Left ventricle myocardium inferior (tissue), 1 donor: ENCODE data around the gene PLXNA2. TPM values are rescaled to one million over a fixed set of nuclear protein-coding genes. Genes with fewer than 3 reads are reported as not detected.
A peak's percentile ranks its signal among the peaks of the same experiment; 100 is the strongest.

Experiments
- DNase-seq: peaks from one replicate; pipeline ENCODE4 v3.0.0-alpha.2; 2020
- H3K27ac ChIP-seq: fragments of 200-600 bp; replicated peaks from 2 replicates; pipeline ENCODE4 v1.8.0; 2021
- H3K27me3 ChIP-seq: fragments of 200-600 bp; 2 replicates; pipeline ENCODE4 v1.8.0; 2021; ENCODE audit warnings: low read depth
- H3K36me3 ChIP-seq: fragments of 200-600 bp; 2 replicates; pipeline ENCODE4 v1.8.0; 2021
- H3K4me1 ChIP-seq: fragments of 200-600 bp; 2 replicates; pipeline ENCODE4 v1.8.0; 2021
- H3K4me3 ChIP-seq: fragments of 200-600 bp; 2 replicates; pipeline ENCODE4 v1.8.0; 2021; ENCODE audit warnings: mild to moderate bottlenecking, moderate library complexity
- H3K9me3 ChIP-seq: fragments of 200-600 bp; replicated peaks from 2 replicates; pipeline ENCODE4 v1.8.0; 2021
- intact Hi-C: fragments of 100-400 bp; cut with micrococcal nuclease; formaldehyde crosslinking; loops from one replicate; pipeline ENCODE4 v1.11.0; 2022
- total RNA-seq: library from RNA; stranded (reverse); fragmentation: NEBNext Ultra II Directional; extraction: Animal tissue kit (Norgen Biotek cat#: 25700); gene quantifications from one replicate; pipeline ENCODE4 v1.2.1, GENCODE V29; 2021
- TF ChIP-seq, protein P1 (sequence below): fragments of 200-600 bp; IDR thresholded peaks from 2 replicates; pipeline ENCODE4 v1.8.0; 2021; ENCODE audit warnings: antibody characterized with exemption, mild to moderate bottlenecking, borderline replicate concordance
- donor health status: DM: no; HTN: yes; CAD: no; lungs with severe emphysema.

PLXNA2 gene
- total RNA-seq, 1 donor from 2014 or later: 29.1 TPM

GRCh38 chr1:208133355-208133754 lies 110.8 kb downstream of the PLXNA2 start:
- no peak for DNase-seq
- intact Hi-C loops: loop anchor here (5.0 kb wide), 1 partner anchor 104 kb away; no protein-coding TSS in a partner anchor
- TF ChIP-seq, protein P1, sequence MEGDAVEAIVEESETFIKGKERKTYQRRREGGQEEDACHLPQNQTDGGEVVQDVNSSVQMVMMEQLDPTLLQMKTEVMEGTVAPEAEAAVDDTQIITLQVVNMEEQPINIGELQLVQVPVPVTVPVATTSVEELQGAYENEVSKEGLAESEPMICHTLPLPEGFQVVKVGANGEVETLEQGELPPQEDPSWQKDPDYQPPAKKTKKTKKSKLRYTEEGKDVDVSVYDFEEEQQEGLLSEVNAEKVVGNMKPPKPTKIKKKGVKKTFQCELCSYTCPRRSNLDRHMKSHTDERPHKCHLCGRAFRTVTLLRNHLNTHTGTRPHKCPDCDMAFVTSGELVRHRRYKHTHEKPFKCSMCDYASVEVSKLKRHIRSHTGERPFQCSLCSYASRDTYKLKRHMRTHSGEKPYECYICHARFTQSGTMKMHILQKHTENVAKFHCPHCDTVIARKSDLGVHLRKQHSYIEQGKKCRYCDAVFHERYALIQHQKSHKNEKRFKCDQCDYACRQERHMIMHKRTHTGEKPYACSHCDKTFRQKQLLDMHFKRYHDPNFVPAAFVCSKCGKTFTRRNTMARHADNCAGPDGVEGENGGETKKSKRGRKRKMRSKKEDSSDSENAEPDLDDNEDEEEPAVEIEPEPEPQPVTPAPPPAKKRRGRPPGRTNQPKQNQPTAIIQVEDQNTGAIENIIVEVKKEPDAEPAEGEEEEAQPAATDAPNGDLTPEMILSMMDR: no peak
- Histone ChIP-seq H3K27ac (peak overlapping the region; percentile 24), H3K4me3 (no peak overlapping the region), H3K27me3 (no peaks in the 10 kb centered on the region), H3K9me3 (no peaks in the 10 kb centered on the region), H3K36me3 (peaks cover 2% of the 10 kb centered on the region), H3K4me1 (peaks cover 43% of the 10 kb centered on the region)

GRCh38 chr1:208132287-208132882 lies 111.8 kb downstream of the PLXNA2 start:
- peak overlapping the region; percentile 24 for H3K27ac ChIP-seq
- no peaks in the 10 kb centered on the region for H3K9me3 ChIP-seq
- no peaks in the 10 kb centered on the region for H3K36me3 ChIP-seq
- intact Hi-C loops: loop anchor here (5.0 kb wide), 1 partner anchor 105 kb away; no protein-coding TSS in a partner anchor
- H3K27me3 ChIP-seq: no peaks in the 10 kb centered on the region
- TF ChIP-seq, protein P1: peak; percentile 92
- peaks cover 53% of the 10 kb centered on the region for H3K4me1 ChIP-seq
- peak; percentile 84 for DNase-seq
- no peak overlapping the region for H3K4me3 ChIP-seq

DNA sequence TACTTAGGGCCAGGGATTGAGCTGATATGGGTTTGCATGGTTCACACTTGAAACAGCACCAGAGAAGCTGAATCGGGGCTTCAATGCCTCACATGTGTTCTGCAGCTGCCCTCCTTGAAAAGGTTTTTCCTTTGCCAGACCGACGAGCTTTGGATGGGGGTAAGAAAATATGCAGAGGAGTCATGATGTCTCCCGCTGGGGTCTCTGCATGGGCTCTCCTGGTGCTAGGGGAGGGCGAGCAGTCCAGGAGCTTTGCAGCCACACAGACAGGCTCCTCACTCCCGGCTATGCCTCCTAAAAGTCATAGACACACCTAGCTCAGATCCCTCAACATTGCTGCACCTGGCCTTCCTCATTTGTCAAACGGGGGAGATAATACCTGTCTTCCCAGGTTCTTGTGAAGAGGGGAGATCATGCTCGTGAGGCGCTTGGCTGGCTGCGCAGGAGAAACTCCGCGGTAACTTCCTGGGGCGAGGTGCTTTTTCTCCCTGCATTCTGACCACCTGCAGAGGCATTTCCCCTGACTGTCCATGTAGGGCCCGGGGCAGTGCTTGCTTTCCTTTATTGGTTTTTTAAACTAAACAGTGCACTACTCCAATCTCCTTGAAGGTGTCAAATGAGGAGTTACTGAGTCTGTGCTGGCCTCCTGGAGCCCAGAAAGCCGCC lies 112.4 kb downstream of the PLXNA2 start:
- Histone ChIP-seq H3K4me3 (no peak overlapping the region), H3K9me3 (no peaks in the 10 kb centered on the region), H3K36me3 (no peaks in the 10 kb centered on the region), H3K4me1 (peaks cover 56% of the 10 kb centered on the region), H3K27me3 (no peaks in the 10 kb centered on the region), H3K27ac (peak overlapping the region; percentile 24)
- TF ChIP-seq, protein P1: no peak
- intact Hi-C loops: loop anchor here (5.0 kb wide), 1 partner anchor 106 kb away; no protein-coding TSS in a partner anchor
- no peak for DNase-seq

GRCh38 chr1:208129487-208129886 lies 114.7 kb downstream of the PLXNA2 start:
- H3K9me3 ChIP-seq: no peaks in the 10 kb centered on the region
- no peak overlapping the region for H3K4me3 ChIP-seq
- TF ChIP-seq, protein P1: no peak
- intact Hi-C loops: no loop called here
- H3K36me3 ChIP-seq: no peaks in the 10 kb centered on the region
- no peaks in the 10 kb centered on the region for H3K27me3 ChIP-seq
- H3K27ac ChIP-seq: no peak overlapping the region
- DNase-seq: no peak
- H3K4me1 ChIP-seq: peaks cover 41% of the 10 kb centered on the region

DNA sequence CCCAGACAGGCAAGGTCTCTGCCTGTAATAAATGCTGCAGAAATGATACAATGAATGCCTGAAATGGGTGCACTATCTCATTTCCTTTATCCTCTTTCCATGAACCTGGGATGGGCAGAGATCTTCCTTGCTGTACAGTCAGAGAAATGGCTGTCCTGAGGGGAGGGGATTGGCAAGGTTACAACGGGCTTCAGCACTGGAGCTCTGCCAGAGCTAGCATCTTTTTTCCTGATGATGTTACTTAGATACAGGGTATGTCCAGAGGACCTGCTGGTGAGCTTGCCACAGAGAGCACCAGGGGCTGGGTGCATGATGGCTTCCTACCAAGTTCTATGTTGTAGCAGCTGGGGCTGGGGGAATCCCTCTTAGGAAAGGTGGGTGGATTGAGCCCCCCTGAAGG lies 115.1 kb downstream of the PLXNA2 start:
- no peak overlapping the region for H3K4me3 ChIP-seq
- H3K9me3 ChIP-seq: no peaks in the 10 kb centered on the region
- no peak overlapping the region for H3K27ac ChIP-seq
- no peaks in the 10 kb centered on the region for H3K27me3 ChIP-seq
- no peak for DNase-seq
- no peaks in the 10 kb centered on the region for H3K36me3 ChIP-seq
- peaks cover 37% of the 10 kb centered on the region for H3K4me1 ChIP-seq
- intact Hi-C loops: no loop called here
- TF ChIP-seq, protein P1: no peak
